ENCODE data around the gene HOMEZ.
"Not testable (repeated sequence)": the region's sequence is repeated elsewhere in the genome, so short reads cannot be mapped to it uniquely, and the experiment has no call there.

HOMEZ gene

DNA sequence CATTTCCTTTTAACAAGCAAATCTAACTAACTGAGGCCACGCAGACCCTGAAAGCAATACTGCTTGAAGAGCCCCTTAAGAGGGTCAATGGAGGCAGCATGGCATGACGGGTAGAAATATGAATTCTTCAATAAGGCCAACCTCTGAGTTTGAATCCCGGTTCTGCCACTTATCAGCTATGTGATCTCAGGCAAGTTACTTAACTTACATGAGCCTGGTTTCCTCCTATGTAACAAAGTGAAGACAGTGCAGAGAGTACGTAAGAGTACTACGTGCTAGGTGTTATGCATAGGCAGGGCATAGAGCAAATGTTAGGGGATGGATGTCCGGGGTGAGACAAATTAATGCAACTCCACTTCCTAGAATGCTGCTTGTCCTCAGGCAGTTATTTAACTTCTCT is 4.7 kb downstream of the HOMEZ start:
- no peak for DNase-seq

DNA sequence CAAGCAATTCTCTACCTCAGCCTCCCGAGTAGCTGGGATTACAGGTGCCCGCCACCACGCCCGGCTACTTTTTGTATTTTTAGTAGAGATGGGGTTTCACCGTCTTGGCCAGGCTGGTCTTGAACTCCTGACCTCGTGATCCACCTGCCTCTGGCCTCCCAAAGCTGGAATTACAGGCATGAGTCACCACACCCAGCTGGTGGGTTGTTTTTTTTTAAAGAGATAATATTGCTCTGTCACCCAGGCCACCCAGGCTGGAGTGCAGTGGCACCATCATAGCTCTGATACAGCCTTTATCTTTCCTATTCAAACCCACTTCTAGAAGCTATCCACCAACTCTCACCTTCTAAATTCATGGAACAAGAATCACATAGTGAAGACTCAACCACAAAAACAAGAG is 8.0 kb downstream of the HOMEZ start:
- DNase-seq: not testable (repeated sequence)

DNA sequence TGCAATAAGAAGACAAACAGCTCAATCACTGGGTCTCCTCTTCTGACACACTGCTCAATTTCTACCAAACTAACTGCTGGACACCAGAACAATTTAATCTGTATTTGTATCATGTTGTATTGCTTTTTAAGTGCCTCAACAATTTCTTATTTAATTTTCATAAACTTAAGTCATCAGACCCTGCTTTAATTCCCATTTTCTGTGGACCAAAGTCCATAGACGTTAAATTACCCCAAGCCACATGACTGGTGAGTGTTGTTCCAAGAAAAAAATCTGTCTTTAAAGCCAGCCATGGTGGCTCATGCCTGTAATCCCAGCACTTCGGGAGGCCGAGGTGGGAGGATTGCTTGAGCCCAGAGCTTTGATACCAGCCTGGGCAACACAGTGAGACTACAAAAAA is 8.7 kb downstream of the HOMEZ start:
- DNase-seq: no peak

DNA sequence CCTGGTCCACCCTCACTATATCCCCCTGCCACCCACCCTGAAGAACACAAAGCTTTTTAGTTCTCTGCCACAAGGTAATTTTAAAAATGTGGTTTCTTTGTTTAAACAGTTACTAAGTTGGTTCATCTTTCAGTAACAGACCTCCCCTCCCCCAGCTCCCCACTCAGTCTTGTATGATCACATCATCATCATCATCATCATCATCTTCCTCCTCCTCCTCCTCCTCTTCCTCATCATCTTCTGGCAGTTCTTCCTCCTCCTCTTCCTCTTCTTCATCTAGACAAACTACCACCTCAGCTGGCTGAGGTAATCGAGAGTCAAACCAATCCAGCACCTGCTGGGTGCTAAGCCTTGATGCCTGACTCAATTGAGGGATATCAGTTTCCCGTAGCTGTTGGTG is 10.5 kb downstream of the HOMEZ start:
- no peak for DNase-seq

DNA sequence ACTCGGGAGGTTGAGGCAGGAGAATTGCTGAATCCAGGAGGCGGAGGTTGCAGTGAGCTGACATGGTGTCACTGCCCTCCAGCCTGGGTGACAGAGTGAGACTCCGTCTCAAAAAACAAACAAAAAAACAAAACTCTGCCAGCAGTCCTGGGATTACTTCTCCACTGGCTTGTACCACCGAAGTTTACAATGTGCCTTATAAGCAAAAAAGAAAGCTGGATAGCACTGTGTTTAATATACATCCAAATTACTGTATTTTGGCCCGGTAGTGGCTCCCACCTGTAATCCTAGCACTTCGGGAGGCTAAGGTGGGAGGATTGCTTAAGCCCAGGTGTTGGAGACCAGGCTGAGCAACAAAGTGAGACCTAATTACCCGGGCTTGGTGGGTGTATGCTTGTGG is 16.7 kb downstream of the HOMEZ start:
- DNase-seq: no peak

DNA sequence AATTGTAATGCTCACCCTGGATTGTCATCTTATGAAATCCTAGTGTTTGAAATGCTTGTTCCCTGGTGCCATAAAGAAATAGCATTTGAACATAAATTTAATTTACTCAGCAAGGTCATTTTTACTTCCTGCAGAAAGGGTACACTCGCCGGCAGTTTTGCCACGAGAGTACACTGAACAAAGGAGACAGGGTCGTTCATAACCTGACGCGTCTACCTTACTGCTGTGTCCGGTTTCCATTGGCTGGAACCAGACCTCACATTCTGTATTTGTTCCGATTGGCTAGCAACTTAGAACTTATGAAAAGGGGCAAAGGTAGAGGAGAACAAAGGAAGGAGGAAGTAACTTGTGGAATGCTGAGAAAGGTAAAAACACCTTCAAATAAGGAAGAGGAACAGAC is 25.1 kb downstream of the HOMEZ start:
- DNase-seq: not testable (repeated sequence)

DNA sequence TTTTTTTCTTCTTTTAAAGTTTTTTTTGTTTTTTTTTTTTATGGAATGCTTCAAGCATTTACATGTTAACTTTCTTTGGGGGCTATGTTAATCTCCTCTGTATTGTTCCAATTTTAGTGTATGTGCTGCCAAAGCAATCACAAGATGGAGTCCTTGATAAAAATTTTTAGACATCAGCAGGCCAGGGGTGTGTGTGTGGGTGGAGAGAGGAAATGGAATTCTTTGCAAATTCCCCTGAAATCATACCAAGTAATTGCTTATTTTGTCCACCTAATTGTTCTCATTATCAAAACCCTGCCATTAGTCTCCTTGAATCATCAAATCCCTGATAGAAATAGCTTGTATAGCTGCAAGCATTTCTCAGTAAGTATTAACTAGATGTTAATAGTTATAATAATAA is 26.5 kb downstream of the HOMEZ start:
- DNase-seq: no peak

DNA sequence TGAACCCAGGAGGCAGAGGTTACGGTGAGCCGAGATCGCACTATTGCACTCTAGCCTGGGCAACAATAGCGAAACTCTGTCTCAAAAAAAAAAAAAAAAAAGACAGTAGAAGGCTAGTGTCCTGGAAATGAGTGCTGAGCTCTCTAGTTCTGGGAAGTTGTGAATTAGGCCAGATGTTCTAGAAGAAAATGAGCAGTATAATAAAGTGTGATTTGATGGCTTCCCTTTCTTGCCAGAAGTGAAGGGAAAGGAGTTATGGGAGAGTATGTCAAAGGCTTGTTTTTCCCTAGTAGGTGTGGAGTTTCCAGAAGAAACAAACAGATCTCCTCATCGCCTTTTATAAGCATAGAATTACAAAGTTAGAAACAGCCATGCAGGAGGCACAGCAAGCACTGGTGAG is 27.7 kb downstream of the HOMEZ start:
- DNase-seq: no peak

DNA sequence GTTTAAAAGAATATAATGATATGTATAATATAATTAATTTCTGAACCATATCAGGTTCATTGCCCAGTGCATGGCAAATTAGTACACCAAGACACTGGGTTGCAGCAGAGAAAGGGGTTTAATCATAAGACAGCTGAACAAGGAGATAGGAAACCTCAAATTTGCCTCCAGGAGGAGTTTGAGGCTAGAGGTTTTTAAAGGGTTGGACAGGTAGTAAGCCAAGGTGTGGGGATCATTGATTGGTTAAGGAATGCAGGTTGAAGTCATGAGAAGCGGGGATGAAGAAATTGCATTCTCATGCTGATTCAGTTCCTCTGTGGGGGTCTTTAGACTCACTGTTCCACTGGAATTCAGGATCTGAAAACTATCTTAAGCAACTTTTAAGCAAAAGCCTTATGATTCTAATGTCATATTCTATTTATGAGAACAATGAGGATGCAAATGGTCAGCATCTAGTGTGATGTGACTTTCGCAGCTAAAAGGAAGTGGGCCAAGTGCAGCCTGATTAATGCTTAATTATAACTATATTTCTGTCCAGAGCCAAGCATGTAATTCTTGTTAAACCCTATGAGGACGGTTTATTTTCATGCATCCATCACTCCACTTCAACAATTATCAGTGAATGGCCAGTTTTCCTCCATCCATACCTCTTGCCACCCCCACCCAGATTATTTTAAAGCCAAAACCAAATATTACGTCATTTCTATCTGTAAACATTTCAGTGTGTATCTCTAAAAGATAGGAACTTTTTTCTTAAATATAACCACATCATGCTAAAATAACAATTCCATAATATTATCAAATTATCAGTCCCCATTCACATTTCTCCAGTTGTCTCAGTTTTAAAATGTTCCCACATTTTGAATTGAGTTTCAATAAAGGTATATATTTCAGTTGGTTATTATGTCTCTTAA is 33.3 kb downstream of the HOMEZ start:
- DNase-seq: no peak

DNA sequence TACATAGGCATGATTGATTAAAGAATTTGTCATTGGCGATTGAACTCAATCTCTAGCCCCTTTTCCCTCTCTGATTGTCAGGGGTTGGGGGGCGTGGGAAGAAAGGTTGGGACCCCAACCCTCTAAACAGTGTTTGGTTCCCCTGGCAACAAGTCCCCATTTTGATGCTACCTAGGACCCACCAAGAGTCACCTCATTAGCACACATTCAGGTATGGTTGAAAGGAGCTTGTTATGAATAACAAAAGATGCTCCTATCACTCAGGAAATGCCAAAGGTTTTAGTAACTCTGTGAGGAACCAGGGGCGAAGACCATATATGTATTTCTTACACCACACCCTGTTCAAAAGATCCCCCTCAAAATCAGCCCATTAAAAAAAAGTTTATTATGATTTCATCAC is 33.9 kb downstream of the HOMEZ start:
- DNase-seq: no peak

DNA sequence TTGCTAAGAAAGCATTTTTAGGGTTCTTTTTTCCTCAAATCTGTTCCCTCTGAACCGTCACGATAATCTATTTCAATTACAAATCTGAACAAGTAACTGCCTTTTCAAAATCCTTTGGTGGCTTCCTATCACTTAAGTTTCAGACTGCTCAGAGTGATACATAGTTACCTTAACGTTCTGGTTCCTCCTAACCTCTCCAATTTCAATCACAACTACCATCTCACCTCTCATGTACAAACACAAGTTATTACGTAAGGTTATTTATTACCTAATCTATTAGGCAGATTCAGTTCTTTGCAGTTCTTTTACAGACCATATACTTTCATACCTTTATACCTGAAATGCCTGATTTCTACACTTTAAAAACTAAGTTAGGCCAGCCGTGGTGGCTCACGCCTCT is 36.1 kb downstream of the HOMEZ start:
- no peak for DNase-seq

DNA sequence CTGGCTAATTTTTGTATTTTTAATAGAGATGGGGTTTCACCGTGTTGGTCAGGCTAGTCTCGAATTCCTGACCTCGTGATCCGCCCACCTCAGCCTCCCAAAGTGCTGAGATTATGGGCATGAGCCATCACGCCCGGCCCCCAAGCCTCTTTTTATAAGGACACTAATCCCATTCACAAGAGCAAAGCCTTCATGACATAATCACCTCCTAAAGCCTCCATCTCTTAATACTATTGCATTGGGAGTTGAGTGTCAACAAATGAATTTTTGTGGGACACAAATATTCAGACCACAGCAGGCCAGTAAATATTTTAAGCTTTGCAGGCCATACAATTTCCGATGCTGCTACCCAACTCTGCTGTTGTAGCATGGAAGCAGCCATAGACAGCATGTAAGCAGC is 37.3 kb downstream of the HOMEZ start:
- DNase-seq: no peak

DNA sequence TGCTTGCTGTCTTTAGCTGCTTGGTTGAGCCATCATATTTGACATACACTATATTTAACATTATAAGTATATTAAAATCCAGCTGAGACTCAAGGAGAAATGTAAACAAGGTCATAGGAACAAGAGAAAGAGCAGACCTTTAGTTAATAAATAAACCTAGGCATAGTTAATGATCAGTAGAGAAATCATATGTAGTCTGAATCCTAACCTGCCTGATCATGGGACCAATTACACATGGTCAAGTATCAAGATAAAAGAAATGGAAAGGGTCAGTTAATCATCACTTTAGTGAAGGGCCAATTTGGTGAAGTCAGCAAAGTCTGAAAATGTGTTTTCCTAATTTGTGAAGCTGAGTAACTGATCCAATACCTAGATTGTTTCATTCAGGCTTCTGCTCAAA is 40.6 kb downstream of the HOMEZ start:
- DNase-seq: no peak

DNA sequence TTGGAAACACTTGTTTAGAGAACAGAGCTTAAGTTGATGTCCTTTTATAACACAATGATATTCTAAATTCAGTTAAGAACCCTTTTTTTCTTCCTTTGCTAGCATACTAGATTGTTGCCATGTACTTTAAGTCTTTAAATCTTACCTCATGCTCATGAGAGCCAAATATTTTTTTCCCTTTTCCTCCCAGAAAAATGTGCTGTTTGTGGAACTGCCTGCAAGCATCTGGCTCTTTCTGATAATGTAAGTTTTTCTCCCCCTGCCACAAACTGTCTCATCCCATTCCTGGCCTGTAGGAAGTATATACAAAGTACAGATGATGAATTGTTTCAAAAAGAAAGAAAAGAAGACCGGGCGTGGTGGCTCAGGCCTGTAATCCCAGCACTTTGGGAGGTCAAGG is 42.9 kb downstream of the HOMEZ start:
- no peak for DNase-seq

DNA sequence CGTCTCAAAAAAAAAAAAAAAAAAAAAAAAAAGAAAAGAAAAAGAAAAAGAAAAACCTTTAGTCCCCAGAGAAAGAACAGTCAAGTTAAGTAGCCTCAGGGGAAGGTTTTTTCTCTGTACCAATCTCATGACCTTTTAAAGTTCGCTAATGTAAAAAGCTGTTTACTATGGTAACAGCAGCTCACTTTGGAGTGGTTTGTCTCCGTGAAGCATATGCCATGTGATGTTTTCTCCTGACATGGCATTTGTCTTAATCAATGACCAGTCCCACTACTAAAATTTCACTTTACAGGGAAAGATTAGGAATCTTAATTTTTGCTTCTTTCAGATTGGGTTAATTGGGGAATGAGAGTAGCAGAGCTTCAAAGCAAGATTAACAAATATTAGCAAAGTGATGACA is 43.9 kb downstream of the HOMEZ start:
- no peak for DNase-seq

DNA sequence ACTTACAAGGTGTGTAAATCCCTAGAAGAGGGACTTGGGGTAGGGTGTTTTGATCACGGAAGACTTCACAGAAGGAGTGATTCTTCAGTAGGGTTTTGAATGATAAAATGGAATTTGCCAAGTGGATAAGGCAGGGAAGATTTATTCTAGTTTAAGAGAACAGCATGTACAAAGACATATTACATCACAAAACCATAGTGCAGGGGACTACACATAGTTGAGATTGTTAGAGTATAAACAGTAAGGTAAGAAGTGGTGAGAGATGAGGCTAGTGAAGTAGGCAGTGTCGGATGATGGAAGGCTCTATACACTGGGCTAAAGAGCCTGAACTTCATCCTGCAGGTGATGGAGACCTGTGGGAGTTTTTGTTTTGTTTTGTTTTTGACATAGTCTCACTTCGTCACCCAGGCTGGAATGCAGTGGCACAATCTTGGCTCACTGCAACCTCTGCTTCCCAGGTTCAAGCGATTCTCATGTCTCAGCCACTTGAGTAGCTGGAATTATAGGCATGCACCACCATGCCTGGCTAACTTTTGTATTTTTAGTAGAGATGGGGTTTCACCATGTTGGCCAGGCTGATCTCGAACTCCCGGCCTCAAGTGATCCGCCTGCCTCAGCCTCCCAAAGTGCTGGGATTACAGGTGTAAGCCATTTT is 44.7 kb downstream of the HOMEZ start:
- not testable (repeated sequence) for DNase-seq

DNA sequence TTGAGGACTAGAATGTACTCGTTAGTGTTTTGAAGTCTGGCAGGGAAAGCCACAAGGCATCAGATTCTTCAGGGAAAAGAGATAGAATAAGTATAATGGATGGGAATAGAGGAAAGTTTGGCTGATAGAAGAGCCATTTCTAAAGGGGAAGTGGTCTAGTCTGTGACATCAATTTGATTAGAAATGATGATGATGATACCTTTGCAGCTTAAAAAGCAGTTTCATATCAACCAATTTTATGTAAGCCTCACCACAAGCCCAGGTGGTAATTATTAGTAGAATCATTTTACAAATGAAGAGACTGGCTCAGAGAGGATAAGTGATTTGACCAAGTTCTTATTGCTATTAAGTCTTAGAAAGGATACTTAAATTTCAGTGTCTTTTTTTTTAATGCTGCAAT is 45.3 kb downstream of the HOMEZ start:
- DNase-seq: no peak

DNA sequence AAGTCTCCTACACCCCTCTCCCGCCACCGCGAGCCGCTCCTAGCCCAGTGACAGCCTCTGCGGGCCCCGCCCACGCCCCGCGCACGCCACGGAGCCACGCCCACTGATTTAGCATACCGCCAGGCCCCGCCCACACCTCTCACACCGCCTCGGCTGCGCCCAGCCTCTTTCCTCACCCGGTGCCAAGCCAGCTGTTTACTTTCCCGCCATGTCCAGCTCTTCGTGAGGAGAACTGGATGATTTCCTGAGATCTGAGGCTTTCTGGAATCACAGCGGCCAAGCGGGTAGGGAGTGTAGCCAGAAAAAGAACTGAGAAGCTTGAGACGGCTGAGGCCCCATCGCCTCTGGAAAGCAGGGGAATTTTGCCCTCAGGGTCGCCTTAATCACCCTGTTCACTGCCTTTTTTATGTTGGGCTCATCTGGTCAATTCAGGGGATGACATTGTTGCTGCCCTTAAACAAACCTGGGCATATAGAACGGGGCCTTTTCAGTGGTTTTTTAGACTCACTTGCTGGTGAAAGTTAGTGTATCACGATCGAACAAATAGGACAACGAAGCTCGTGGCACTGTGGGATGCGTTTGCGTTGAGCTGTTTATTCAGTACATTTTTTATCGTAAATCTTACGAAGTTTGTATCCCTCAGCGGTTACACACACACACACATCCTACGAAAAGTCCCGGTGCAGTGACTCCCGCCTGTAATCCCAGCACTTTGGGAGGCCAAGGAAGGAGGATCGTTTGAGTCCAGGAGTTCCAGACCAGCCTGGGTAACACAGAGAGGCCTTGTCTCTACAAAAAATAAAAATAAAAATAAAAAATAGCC is 47.9 kb downstream of the HOMEZ start, which contains the start of gene RNF212B:
Gene RNF212B (plus strand): TSS at position 165 of the 823 bp plus-strand sequence. CDS start 2,410 bp downstream, outside the sequence.
- peak; percentile 61 for DNase-seq

DNA sequence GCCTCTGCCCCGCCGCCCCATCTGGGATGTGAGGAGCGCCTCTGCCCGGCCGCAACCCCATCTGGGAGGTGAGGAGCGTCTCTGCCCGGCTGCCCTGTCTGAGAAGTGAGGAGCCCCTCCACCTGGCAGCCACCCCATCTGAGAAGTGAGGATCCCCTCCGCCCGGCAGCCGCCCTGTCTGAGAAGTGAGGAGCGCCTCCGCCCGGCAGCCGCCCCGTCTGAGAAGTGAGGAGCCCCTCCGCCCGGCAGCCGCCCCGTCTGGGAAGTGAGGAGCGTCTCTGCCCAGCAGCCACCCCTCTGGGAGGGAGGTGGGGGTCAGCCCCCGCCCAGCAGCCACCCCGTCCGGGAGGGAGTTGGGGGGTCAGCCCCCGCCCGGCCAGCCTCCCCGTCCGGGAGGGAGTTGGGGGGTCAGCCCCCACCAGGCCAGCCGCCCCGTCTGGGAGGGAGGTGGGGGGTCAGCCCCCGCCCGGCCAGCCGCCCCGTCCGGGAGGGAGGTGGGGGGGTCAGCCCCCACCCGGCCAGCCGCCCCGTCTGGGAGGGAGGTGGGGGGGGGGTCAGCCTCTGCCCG is 53.6 kb downstream of the HOMEZ start:
- DNase-seq: not testable (repeated sequence)

DNA sequence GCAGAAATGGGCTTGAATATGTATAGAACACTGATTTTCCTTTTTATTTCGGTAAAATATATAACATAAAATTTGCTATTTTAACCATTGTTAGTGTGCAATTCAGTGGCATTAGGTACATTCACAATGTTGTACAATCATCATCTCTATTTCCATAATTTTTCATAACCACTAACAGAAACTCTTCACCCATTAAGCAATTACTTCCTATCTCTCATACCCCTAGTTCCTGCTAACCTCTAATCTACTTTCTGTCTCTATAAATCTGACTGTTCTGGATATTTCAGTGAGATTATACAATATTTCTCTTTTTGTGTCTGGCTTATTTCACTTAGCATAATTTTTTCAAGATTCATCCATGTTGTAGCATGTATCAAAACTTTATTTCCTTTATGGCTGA is 57.1 kb downstream of the HOMEZ start:
- no peak for DNase-seq

DNA sequence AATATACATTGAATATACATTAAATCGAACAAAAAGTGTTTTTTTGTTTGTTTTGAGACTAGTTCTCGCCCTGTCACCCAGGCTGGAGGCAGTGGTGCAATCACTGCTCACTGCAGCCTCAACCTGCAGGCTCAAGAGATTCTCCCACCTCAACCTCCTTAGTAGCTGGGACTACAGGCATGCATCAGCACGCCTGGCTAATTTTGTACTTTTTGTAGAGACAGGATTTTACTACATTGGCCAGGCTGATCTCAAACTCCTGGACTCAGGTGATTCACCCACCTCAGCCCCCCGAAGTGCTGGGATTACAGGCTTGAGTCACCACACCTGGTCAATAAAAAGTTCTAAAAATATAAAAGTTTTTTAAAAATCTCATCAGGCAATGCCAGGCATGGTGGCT is 58.4 kb downstream of the HOMEZ start:
- no peak for DNase-seq

DNA sequence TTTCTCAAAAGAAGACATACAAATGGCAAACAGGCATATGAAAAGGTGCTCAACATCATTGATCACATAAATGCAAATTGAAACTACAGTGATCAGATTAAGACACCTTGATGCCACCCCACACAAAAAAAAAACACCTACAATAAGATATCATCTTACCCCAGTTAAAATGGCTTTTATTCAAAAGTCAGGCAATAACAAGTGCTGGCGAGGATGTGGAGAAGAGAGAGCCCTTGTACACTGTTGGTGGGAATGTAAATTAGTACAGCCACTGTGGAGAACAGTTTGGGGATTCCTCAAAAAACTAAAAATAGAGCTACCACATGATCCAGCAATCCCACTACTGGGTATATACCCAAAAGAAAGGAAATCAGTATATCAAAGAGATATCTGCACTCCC is 61.0 kb downstream of the HOMEZ start:
- not testable (repeated sequence) for DNase-seq

Data from effector CD8-positive, alpha-beta T cell (primary cell).